CD14-positive monocyte (primary cell): ENCODE measurements around the gene HINT2. TPM values are rescaled to one million over a fixed set of nuclear protein-coding genes. Genes with fewer than 3 reads are reported as not detected.

Source experiments
- DNase-seq, 3 donors: peaks; one replicate each; pipeline ENCODE4 v3.0.0-alpha.2; 2011 to 2022
- H2AFZ ChIP-seq: 2 replicates; pipeline ENCODE4 v1.6.0; 2012; ENCODE audit warnings: mild to moderate bottlenecking, low read depth, low read length, inconsistent platforms; ENCODE audit not compliant: insufficient read depth, poor library complexity, severe bottlenecking
- H3K27ac ChIP-seq, 2 donors: 1 replicate in 1 of 2; 2 replicates in 1 of 2; pipeline ENCODE4 v1.5.1; 2012 to 2013; ENCODE audit warnings: low read length in 2 of 2, control low read depth in 1 of 2, inconsistent platforms in 1 of 2, low read depth in 1 of 2, mild to moderate bottlenecking in 1 of 2
- H3K27me3 ChIP-seq, 2 donors: one replicate each; pipeline versions ENCODE4 v1.6.0 to v1.6.1; 2011 to 2013; ENCODE audit warnings: low read length in 2 of 2; ENCODE audit not compliant: control insufficient read depth in 2 of 2, insufficient read depth in 2 of 2
- H3K36me3 ChIP-seq, 2 donors: replicated peaks in 1 of 2; 1 replicate in 1 of 2; 2 replicates in 1 of 2; pipeline versions ENCODE4 v1.5.1 to v1.6.1; 2012 to 2013; ENCODE audit warnings: low read length in 2 of 2, control low read depth in 1 of 2, inconsistent platforms in 1 of 2, mild to moderate bottlenecking in 1 of 2; ENCODE audit not compliant: insufficient read depth in 2 of 2, control insufficient read depth in 1 of 2
- H3K4me1 ChIP-seq, 2 donors: 1 replicate in 1 of 2; 2 replicates in 1 of 2; pipeline versions ENCODE4 v1.5.1 to v1.6.1; 2012 to 2013; ENCODE audit warnings: low read length in 2 of 2, control low read depth in 1 of 2, inconsistent platforms in 1 of 2, mild to moderate bottlenecking in 1 of 2, moderate library complexity in 1 of 2; ENCODE audit not compliant: insufficient read depth in 2 of 2, control insufficient read depth in 1 of 2
- H3K4me2 ChIP-seq: replicated peaks from 2 replicates; pipeline ENCODE3; 2012; ENCODE audit warnings: low read length, moderate library complexity, mild to moderate bottlenecking; ENCODE audit not compliant: poor library complexity, severe bottlenecking; ENCODE audit errors: extremely low read depth
- H3K4me3 ChIP-seq, 3 experiments: fragments of 200-600 bp in 1 of 3; sonication (generic) in 1 of 3; replicated peaks in 1 of 3; 1 replicate in 2 of 3; 2 replicates in 1 of 3; pipeline ENCODE4 v1.5.1; 2011 to 2013; ENCODE audit warnings: low read length in 3 of 3, mild to moderate bottlenecking in 3 of 3, control low read depth in 2 of 3, low read depth in 2 of 3, inconsistent platforms in 1 of 3, moderate library complexity in 1 of 3
- H3K79me2 ChIP-seq: 2 replicates; pipeline ENCODE4 v1.6.0; 2012; ENCODE audit warnings: mild to moderate bottlenecking, control low read depth, inconsistent platforms, low read length, moderate library complexity; ENCODE audit not compliant: insufficient read depth
- H3K9ac ChIP-seq: 2 replicates; pipeline ENCODE4 v1.6.0; 2017; ENCODE audit warnings: low read length, mild to moderate bottlenecking; ENCODE audit not compliant: insufficient read depth, poor library complexity, severe bottlenecking
- H3K9me3 ChIP-seq, 2 donors: replicated peaks in 1 of 2; 1 replicate in 1 of 2; 2 replicates in 1 of 2; pipeline versions ENCODE4 v1.5.1 to v1.6.1; 2012 to 2013; ENCODE audit warnings: low read length in 2 of 2, control low read depth in 1 of 2; ENCODE audit not compliant: control insufficient read depth in 1 of 2, insufficient read depth in 1 of 2
- H4K20me1 ChIP-seq: 2 replicates; pipeline ENCODE4 v1.6.0; 2012; ENCODE audit warnings: mild to moderate bottlenecking, low read length, control low read depth, moderate library complexity; ENCODE audit not compliant: insufficient read depth
- H3K27ac Mint-ChIP-seq, 7 donors: one replicate each; pipeline ENCODE4 v1.8.0; 2020; ENCODE audit warnings: mild to moderate bottlenecking in 7 of 7, mixed read lengths in 7 of 7, moderate library complexity in 6 of 7, inconsistent platforms in 2 of 7
- H3K27me3 Mint-ChIP-seq, 3 donors: one replicate each; pipeline ENCODE4 v1.8.0; 2021 to 2022; ENCODE audit warnings: low read depth in 3 of 3, mild to moderate bottlenecking in 3 of 3, mixed read lengths in 3 of 3, moderate library complexity in 3 of 3, inconsistent platforms in 1 of 3
- H3K36me3 Mint-ChIP-seq, 2 donors: one replicate each; pipeline ENCODE4 v1.8.0; 2020; ENCODE audit warnings: mixed read lengths in 2 of 2, inconsistent platforms in 1 of 2, mild to moderate bottlenecking in 1 of 2
- H3K4me1 Mint-ChIP-seq: one replicate; pipeline ENCODE4 v1.8.0; 2020; ENCODE audit warnings: mild to moderate bottlenecking, mixed read lengths
- H3K4me3 Mint-ChIP-seq, 2 donors: one replicate each; pipeline ENCODE4 v1.8.0; 2020; ENCODE audit warnings: mild to moderate bottlenecking in 2 of 2, mixed read lengths in 2 of 2, moderate library complexity in 1 of 2
- H3K9me3 Mint-ChIP-seq, 7 donors: one replicate each; pipeline ENCODE4 v1.8.0; 2020 to 2022; ENCODE audit warnings: mixed read lengths in 7 of 7, mild to moderate bottlenecking in 6 of 7, moderate library complexity in 6 of 7, inconsistent platforms in 2 of 7
- WGBS: methylation state at CpG from one replicate; pipeline ENCODE4 v1.1.5; 2013; ENCODE audit warnings: missing lambda C conversion rate; ENCODE audit not compliant: insufficient coverage; 5-methylcytosine and 5-hydroxymethylcytosine counted together
- intact Hi-C, 2 donors: fragments of 100-400 bp; cut with micrococcal nuclease; formaldehyde crosslinking; loops; one replicate each; pipeline versions ENCODE4 v1.15.0 to v1.15.1; 2023
- polyA plus RNA-seq, 3 donors: library from polyadenylated mRNA; depleted of rRNA in 1 of 3; unstranded in 2 of 3; stranded (reverse) in 1 of 3; fragments of 300-500 nt in 2 of 3; fragments of >200 nt in 1 of 3; fragmentation: Illumina TruSeq in 2 of 3; gene quantifications; 1 replicate in 2 of 3; 2 replicates in 1 of 3; pipeline ENCODE4 v1.2.3, GENCODE V29; 2012 to 2021
- TF ChIP-seq, protein P1 (sequence below): fragments of 200-600 bp; IDR thresholded peaks from one replicate; pipeline ENCODE4 v1.8.0; 2022; ENCODE audit warnings: antibody characterized with exemption, mild to moderate bottlenecking

Gene HINT2
- polyA plus RNA-seq, 3 donors = 19.9 to 64.5 (median 59.1) TPM

DNA sequence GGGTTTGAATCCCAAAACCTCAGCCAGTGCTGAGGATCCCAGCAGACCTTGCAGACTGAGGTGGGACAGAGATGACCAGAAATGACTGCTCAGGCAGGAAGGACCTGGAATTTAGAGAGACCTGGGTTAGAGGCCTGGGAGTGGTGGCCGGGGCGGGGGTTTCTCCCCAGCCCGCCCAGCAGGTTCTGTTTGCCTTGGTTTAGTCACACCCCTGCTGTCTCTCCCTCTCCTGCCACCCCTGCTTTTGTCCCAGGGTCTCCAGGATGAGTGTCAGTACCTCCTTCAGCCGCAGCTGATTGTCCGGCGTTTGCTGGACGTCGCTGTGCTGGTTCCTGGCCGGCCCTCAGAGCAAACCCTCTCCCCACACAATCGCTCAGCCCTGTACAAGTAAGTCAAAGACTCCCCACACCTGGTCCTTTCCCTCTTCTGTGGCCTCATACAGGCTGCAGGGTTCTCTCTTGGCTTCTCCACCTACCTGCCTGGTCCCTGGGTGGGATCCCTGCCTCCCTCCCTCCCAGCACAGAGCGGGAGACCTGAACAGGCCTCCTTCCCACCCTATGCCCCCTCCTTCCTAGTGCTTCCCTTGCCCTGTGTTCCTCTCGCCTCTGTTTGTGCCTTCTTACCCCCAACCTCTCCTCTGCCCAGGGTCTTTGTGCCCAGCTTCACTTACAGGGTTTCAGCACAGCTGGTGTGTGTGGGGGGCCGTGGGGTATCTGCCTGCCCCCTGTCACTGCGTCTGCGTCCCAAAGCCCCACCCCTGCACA lies 26.2 kb upstream of the HINT2 start:
- DNase-seq = no peak
- Histone ChIP-seq H3K4me1 (peaks cover 66 to 68% of the 10 kb centered on the region in 2 donors), H3K36me3 (no peaks in the 10 kb centered on the region), H3K27ac (no peak overlapping the region), H4K20me1 (no peaks in the 10 kb centered on the region), H3K4me2 (no peak overlapping the region), H3K9ac (no peak overlapping the region), H3K4me3 (no peak overlapping the region), H3K79me2 (no peaks in the 10 kb centered on the region), H3K27me3 (no peaks in the 10 kb centered on the region), H2AFZ (no peak overlapping the region), H3K9me3 (no peaks in the 10 kb centered on the region)
- Mint-ChIP-seq H3K36me3 (peaks cover 32 to 46% of the 10 kb centered on the region in 2 donors), H3K4me1 (peaks cover 78% of the 10 kb centered on the region), H3K9me3 (peaks cover 7 to 10% (median 8%) of the 10 kb centered on the region in 7 donors), H3K27me3 (peaks cover 16 to 27% (median 27%) of the 10 kb centered on the region in 3 donors), H3K27ac (peak overlapping the region in 2 of 7 donors; percentile 45 to 63), H3K4me3 (peak overlapping the region in 1 of 2 donors; percentile 69)
- 99% methylated on average over 14 of the region's 15 CpGs for WGBS
- TF ChIP-seq, protein P1, sequence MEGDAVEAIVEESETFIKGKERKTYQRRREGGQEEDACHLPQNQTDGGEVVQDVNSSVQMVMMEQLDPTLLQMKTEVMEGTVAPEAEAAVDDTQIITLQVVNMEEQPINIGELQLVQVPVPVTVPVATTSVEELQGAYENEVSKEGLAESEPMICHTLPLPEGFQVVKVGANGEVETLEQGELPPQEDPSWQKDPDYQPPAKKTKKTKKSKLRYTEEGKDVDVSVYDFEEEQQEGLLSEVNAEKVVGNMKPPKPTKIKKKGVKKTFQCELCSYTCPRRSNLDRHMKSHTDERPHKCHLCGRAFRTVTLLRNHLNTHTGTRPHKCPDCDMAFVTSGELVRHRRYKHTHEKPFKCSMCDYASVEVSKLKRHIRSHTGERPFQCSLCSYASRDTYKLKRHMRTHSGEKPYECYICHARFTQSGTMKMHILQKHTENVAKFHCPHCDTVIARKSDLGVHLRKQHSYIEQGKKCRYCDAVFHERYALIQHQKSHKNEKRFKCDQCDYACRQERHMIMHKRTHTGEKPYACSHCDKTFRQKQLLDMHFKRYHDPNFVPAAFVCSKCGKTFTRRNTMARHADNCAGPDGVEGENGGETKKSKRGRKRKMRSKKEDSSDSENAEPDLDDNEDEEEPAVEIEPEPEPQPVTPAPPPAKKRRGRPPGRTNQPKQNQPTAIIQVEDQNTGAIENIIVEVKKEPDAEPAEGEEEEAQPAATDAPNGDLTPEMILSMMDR = no peak
- intact Hi-C loops = no loop called here

DNA sequence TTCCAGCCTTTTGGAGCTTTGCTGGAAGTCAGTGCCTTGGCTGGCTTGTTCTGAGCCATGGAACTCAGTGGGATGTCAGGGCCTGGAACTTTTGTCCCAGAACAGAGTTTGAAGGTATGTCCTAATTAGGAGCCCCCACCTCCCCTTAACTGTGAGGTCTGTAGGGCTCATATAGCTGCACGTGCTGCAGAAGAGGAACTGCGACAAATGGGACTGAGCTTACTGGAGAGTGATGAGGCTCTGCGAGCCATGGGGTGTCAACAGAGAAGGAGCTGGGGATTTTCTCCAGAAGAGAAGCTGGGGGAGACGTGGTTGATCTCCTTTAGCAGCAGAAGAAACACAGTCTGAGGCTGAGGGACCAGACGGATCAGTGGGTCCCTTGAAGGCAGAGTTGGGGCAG lies 25.1 kb upstream of the HINT2 start:
- no peaks in the 10 kb centered on the region for H4K20me1 ChIP-seq

More for the DNA sequence above, 25.1 kb upstream of the HINT2 start:
- H3K27ac Mint-ChIP-seq = peak overlapping the region in 3 of 7 donors; percentile 21 to 76 (median 40)
- Histone ChIP-seq H3K27me3 (no peaks in the 10 kb centered on the region), H3K4me1 (peaks cover 66 to 68% of the 10 kb centered on the region in 2 donors), H3K79me2 (no peaks in the 10 kb centered on the region), H3K27ac (no peak overlapping the region), H3K4me3 (no peak overlapping the region), H3K9ac (no peak overlapping the region), H3K9me3 (no peaks in the 10 kb centered on the region), H2AFZ (no peak overlapping the region), H3K36me3 (no peaks in the 10 kb centered on the region), H3K4me2 (no peak overlapping the region)
- WGBS = 57% methylated on average over 4 of the region's 5 CpGs
- H3K4me1 Mint-ChIP-seq = peaks cover 79% of the 10 kb centered on the region
- peak in 1 of 3 donors; percentile 61 for DNase-seq
- H3K4me3 Mint-ChIP-seq = peak overlapping the region in 1 of 2 donors; percentile 69
- H3K9me3 Mint-ChIP-seq = peaks cover 7 to 10% (median 8%) of the 10 kb centered on the region in 7 donors
- H3K36me3 Mint-ChIP-seq = peaks cover 36 to 45% of the 10 kb centered on the region in 2 donors
- intact Hi-C loops = no loop called here
- peaks cover 16 to 29% (median 26%) of the 10 kb centered on the region in 3 donors for H3K27me3 Mint-ChIP-seq
- TF ChIP-seq, protein P1 = no peak
